ES-I3 (cell line): ENCODE results near the gene MICAL2.

Source experiments
- H3K36me3 ChIP-seq: 2 replicates; pipeline ENCODE4 v1.6.1; 2013; ENCODE audit warnings: mild to moderate bottlenecking, low read length, control low read depth, moderate library complexity; ENCODE audit not compliant: insufficient read depth
- H3K4me1 ChIP-seq: 2 replicates; pipeline ENCODE4 v1.6.1; 2013; ENCODE audit warnings: mild to moderate bottlenecking, control low read depth, low read length; ENCODE audit not compliant: insufficient read depth
- H3K9ac ChIP-seq: 2 replicates; pipeline ENCODE4 v1.6.1; 2013; ENCODE audit warnings: low read depth, mild to moderate bottlenecking, low read length, moderate library complexity
- H3K9me3 ChIP-seq: 2 replicates; pipeline ENCODE4 v1.6.1; 2013; ENCODE audit warnings: mild to moderate bottlenecking, low read length, moderate library complexity; ENCODE audit not compliant: control insufficient read depth, insufficient read depth

Gene MICAL2

DNA sequence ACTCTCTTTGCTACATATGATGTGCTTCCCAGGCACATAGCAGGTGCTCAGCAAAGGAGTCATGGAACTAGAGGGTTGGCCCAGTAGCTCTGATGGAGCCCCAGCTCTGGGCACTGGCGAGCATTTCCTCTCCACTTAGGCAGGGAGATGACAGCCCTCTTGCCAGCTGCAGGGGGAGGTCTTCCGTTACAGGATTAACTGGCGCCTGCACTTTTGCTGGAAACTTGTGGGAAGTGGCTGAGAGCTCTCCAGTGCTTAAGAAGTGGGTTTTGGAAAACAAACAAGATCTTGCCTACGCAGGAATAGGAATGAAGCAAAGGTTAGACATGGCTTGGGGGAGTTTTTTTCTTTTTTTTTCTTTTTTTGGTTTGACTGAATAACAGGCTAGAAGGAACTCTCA is 75.5 kb downstream of the MICAL2 start:
- no peaks in the 10 kb centered on the region for H3K36me3 ChIP-seq
- H3K9ac ChIP-seq: no peak overlapping the region
- H3K4me1 ChIP-seq: peaks cover 10% of the 10 kb centered on the region; the same call in 1 of the 2 replicates
- no peaks in the 10 kb centered on the region for H3K9me3 ChIP-seq

- H3K9me3 ChIP-seq: no peaks in the 10 kb centered on the region
- peaks cover 10% of the 10 kb centered on the region; the same call in 1 of the 2 replicates for H3K4me1 ChIP-seq
- no peak overlapping the region for H3K9ac ChIP-seq
- H3K36me3 ChIP-seq: no peaks in the 10 kb centered on the region
These were observed 76.3 kb downstream of the MICAL2 start for GRCh38 chr11:12186701-12187100.

- H3K36me3 ChIP-seq: no peaks in the 10 kb centered on the region
- H3K9me3 ChIP-seq: no peaks in the 10 kb centered on the region
- no peak overlapping the region for H3K9ac ChIP-seq
- peaks cover 7% of the 10 kb centered on the region; the same call in 1 of the 2 replicates for H3K4me1 ChIP-seq
These were observed 77.0 kb downstream of the MICAL2 start for GRCh38 chr11:12187399-12187798.

- Histone ChIP-seq H3K36me3 (no peaks in the 10 kb centered on the region), H3K9ac (no peak overlapping the region), H3K4me1 (no peaks in the 10 kb centered on the region; the same call in 1 of the 2 replicates), H3K9me3 (no peaks in the 10 kb centered on the region)
These were observed 78.3 kb downstream of the MICAL2 start for GRCh38 chr11:12188548-12189317.

GRCh38 chr11:12189543-12190235 is 79.3 kb downstream of the MICAL2 start:
- no peaks in the 10 kb centered on the region for H3K9me3 ChIP-seq
- no peaks in the 10 kb centered on the region for H3K36me3 ChIP-seq
- H3K9ac ChIP-seq: no peak overlapping the region

GRCh38 chr11:12190511-12190910 is 80.1 kb downstream of the MICAL2 start:
- no peaks in the 10 kb centered on the region; the same call in 1 of the 2 replicates for H3K4me1 ChIP-seq
- H3K9ac ChIP-seq: no peak overlapping the region

More at GRCh38 chr11:12189543-12190235, 79.3 kb downstream of the MICAL2 start:
- H3K4me1 ChIP-seq: no peaks in the 10 kb centered on the region; the same call in 1 of the 2 replicates

GRCh38 chr11:12192794-12193514 is 82.6 kb downstream of the MICAL2 start:
- H3K9ac ChIP-seq: no peak overlapping the region
- H3K36me3 ChIP-seq: no peaks in the 10 kb centered on the region
- no peaks in the 10 kb centered on the region for H3K9me3 ChIP-seq
- H3K4me1 ChIP-seq: no peaks in the 10 kb centered on the region

More at GRCh38 chr11:12190511-12190910, 80.1 kb downstream of the MICAL2 start:
- Histone ChIP-seq H3K9me3 (no peaks in the 10 kb centered on the region), H3K36me3 (no peaks in the 10 kb centered on the region)

DNA sequence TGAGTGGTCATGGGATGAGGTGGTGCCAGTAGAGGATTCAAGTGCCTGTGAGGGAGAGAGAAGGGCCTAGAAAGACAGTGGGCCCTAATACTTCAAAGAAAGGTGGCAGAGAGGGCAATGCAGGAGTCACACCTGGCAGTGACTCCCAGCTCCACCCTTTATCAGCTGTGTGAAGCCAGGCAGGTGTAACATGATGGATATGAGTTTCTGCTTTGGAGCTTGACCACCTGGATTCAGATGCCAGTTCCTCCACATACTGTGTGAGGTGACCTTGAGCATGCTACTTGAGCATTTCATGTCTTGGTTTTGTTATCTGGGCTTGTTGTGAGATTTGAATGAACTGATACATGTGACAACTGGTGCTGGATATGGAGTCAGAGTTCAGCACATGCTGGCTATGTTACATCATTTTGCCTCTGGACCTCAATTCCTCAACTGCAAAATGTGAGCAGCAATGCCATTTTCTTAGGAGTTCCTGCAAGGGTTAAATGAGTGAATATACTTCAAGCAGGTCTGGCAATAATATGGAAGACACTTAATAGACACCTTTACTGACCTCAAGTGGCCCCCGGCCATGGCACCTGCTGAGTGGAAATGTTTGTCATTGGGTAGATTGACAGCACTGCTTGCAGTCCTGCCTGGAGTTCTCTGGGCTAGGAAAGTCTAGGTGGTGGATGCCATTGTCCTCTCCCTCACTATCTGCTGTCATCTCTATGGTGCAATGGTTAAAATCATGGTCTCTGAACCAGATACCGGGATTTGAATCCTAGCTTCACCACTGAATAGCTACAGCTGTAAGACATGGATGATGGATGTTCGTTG is 83.3 kb downstream of the MICAL2 start:
- H3K4me1 ChIP-seq: no peaks in the 10 kb centered on the region
- H3K9ac ChIP-seq: no peak overlapping the region
- no peaks in the 10 kb centered on the region for H3K9me3 ChIP-seq
- no peaks in the 10 kb centered on the region for H3K36me3 ChIP-seq

GRCh38 chr11:12195768-12196167 is 85.4 kb downstream of the MICAL2 start:
- Histone ChIP-seq H3K36me3 (no peaks in the 10 kb centered on the region), H3K4me1 (no peaks in the 10 kb centered on the region), H3K9ac (no peak overlapping the region), H3K9me3 (no peaks in the 10 kb centered on the region)

DNA sequence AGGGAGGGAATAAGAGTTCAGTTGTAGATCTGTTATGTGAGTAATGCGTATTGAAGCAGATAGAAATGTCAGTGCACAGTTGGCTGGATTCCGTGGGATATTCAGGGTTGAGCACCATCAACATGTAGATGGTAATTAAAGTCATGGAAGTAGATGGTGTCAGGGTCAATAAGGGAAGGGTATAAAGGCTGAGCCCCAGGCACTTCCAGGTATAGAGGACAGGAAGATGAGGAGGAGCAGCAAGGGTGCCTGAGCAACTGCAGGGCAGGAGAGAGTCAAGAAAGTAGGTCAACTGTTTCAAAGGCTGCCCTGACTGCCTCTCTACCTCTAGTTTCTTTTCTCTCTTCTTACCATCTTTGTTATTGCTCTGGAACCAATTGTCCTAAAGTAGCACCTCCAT is 85.9 kb downstream of the MICAL2 start:
- Histone ChIP-seq H3K9me3 (no peaks in the 10 kb centered on the region), H3K4me1 (no peaks in the 10 kb centered on the region), H3K36me3 (no peaks in the 10 kb centered on the region), H3K9ac (no peak overlapping the region)

DNA sequence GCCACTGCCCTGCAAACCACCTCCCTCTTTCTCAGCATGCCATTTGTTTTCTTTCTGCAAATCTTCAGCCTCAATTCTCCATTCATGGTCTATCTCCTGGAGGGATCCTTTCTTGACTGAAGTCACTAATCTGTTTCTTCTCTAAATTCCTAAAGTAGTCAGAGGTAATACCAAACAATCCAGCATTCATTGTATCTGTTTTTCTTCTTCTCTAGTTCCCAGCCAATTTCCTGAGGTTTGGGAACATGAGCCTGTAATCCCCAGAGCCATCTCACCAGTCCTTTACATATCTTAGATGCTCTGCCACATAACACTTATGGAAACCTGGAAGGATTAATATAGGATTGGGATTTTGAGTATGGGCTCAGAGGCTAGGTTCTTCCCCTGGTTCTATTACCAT is 86.5 kb downstream of the MICAL2 start:
- Histone ChIP-seq H3K4me1 (no peaks in the 10 kb centered on the region), H3K36me3 (no peaks in the 10 kb centered on the region), H3K9ac (no peak overlapping the region), H3K9me3 (no peaks in the 10 kb centered on the region)

DNA sequence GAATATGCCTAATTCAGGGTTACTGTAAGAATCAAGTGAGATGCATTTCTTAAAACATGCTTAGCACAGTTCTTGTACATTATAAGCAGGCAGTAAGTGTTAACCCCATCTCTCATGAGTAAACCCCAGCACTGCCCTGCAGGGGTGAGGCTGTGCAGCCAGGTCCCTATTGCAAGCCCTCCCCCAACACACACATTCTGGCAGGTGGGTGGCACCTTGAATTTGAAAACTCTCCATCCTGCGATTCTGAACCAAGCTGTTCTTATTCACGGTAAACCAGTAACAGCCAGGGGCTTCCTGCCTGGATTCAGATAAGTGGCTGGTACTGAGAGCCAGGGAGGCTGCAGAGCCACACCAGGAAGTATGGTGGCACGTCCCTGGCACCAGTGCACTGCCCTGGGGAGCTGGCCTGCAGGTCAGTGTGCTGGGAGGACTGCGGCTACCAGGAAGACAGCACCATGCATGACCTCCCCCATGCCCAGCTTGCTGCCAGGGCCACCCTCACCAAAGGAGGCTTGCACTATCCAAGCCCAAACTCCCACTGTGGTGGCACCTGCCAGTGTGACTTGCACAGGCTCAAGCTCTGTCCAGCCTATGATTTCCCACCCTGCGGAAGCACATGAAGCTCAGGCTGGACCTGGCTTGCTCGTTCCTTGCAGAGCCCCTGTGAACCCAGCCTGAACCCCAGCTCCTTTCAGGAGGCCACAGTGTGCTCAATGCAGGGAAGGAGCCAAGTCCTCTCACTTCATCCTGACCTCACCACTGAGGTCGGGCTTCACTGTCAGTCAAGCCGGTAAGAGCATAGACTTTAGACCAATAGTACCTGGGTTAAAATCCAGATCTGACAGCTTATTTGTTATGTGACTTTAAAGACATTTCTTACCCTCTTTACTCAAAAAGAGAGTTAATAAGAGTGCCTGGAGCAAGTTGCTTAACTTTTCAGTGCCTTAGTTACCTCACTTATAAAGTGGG is 88.1 kb downstream of the MICAL2 start:
- Histone ChIP-seq H3K4me1 (no peaks in the 10 kb centered on the region), H3K9me3 (no peaks in the 10 kb centered on the region), H3K36me3 (no peaks in the 10 kb centered on the region), H3K9ac (no peak overlapping the region)
